Aorta (tissue), 5 donors: ENCODE results near the gene NQO1. TPM values are rescaled to one million over a fixed set of nuclear protein-coding genes. Genes with fewer than 3 reads are reported as not detected.

Experiments
- ATAC-seq: fragments of 200-7000 bp; cut with Tn5 transposase; one replicate; pipeline ENCODE4 v1.9.1; 2022; ENCODE audit warnings: moderate library complexity; ENCODE audit not compliant: low FRiP score
- DNase-seq, 2 donors: peaks; one replicate each; pipeline ENCODE4 v3.0.0-alpha.2; 2020
- H3K27ac ChIP-seq, 2 donors: one replicate each; pipeline ENCODE4 v1.5.1; 2013; ENCODE audit warnings: low read length in 2 of 2, mild to moderate bottlenecking in 2 of 2, moderate library complexity in 2 of 2, control low read depth in 1 of 2, inconsistent platforms in 1 of 2, low read depth in 1 of 2
- H3K27me3 ChIP-seq, 2 donors: one replicate each; pipeline ENCODE4 v1.6.1; 2013; ENCODE audit warnings: control low read depth in 1 of 2, low read length in 1 of 2, mild to moderate bottlenecking in 1 of 2, moderate library complexity in 1 of 2; ENCODE audit not compliant: insufficient read depth in 2 of 2, control insufficient read depth in 1 of 2
- H3K36me3 ChIP-seq, 2 donors: one replicate each; pipeline ENCODE4 v1.6.1; 2013; ENCODE audit warnings: control low read depth in 1 of 2, low read length in 1 of 2, mild to moderate bottlenecking in 1 of 2; ENCODE audit not compliant: insufficient read depth in 2 of 2, control insufficient read depth in 1 of 2
- H3K4me1 ChIP-seq, 2 donors: one replicate each; pipeline ENCODE4 v1.6.1; 2013; ENCODE audit warnings: low read length in 2 of 2, control low read depth in 1 of 2, mild to moderate bottlenecking in 1 of 2, moderate library complexity in 1 of 2; ENCODE audit not compliant: insufficient read depth in 2 of 2, control insufficient read depth in 1 of 2
- H3K4me3 ChIP-seq, 2 donors: one replicate each; pipeline ENCODE4 v1.5.1; 2013; ENCODE audit warnings: low read length in 2 of 2, control low read depth in 1 of 2, mild to moderate bottlenecking in 1 of 2
- H3K9me3 ChIP-seq: one replicate; pipeline ENCODE4 v1.6.1; 2013; ENCODE audit warnings: mild to moderate bottlenecking, low read length; ENCODE audit not compliant: control insufficient read depth
- WGBS, 2 donors: extraction: QIAGEN DNeasy Blood & Tissue Kit; methylation state at CpG; one replicate each; pipeline ENCODE4 v1.1.7; 2013; 5-methylcytosine and 5-hydroxymethylcytosine counted together
- intact Hi-C, 2 donors: fragments of 100-400 bp; cut with DNase I; formaldehyde crosslinking; loops; one replicate each; pipeline versions ENCODE4 v1.14.2 to v1.15.0; 2022
- polyA plus RNA-seq, 2 donors: library from polyadenylated mRNA; stranded (reverse); fragments of 200-250 nt; gene quantifications; one replicate each; pipeline ENCODE4 v1.2.3, GENCODE V29; 2013
- total RNA-seq, 2 donors: library from RNA; stranded (reverse); fragmentation: NEBNext Ultra II Directional; extraction: Animal tissue kit (Norgen Biotek cat#: 25700); gene quantifications; one replicate each; pipeline ENCODE4 v1.2.1, GENCODE V29; 2021
- donor health status: healthy with polysubstance abuse.
- donor health status: Bipolar disorder and iron deficiency.
- donor health status: DM: no; HTN: no; CAD: no.
- donor health status: DM: no; HTN: no; CAD: no.
- donor health status: DM: yes; HTN: yes; CAD: no.

Gene NQO1
- total and polyA plus RNA-seq, 4 donors = 31.3 to 76.3 (median 53.1) TPM

DNA sequence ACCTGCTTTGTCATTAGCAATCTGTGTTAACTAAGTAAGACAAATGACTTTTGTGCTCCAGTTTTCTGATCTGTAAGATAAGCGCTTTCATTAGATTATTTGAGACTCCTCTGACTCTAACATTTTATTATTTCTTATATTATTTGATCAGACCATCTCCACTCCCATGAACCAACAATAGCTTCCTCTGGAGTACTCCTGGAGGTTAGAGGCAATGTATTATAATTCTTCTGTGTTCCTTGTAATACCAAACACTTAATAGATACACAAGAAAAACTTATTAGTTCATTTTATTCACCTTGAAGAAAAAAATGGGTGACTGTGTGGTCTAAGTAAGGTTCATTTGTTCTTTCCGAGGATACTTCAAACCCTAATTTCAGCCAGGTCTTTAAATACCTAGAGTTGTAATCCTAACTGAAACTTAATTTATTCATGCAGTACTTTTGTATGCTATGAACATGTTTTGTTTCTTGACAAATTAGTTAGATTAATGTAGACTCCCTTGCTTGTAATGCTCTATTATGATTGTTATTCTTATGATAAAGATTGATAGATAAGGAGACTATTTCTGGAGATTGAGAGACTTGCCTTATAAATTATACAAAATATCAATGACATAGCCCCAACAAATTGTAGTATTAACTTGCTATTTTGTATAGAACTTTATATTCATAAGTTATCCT lies 53.9 kb downstream of the NQO1 start:
- DNase-seq (no peak), ATAC-seq (no peak)
- Histone ChIP-seq H3K27ac (no peak overlapping the region), H3K36me3 (peaks cover 0 to 7% of the 10 kb centered on the region in 2 donors), H3K9me3 (no peaks in the 10 kb centered on the region), H3K4me1 (no peaks in the 10 kb centered on the region), H3K27me3 (no peaks in the 10 kb centered on the region), H3K4me3 (no peak overlapping the region)
- intact Hi-C loops = no loop called here
- WGBS, 2 donors = 50 to 56% methylated on average over 2 of the region's 2 CpGs

- Histone ChIP-seq H3K27me3 (no peaks in the 10 kb centered on the region), H3K4me1 (no peaks in the 10 kb centered on the region), H3K9me3 (no peaks in the 10 kb centered on the region), H3K4me3 (no peak overlapping the region), H3K27ac (no peak overlapping the region), H3K36me3 (peaks cover 0 to 7% of the 10 kb centered on the region in 2 donors)
- WGBS, 2 donors = 9 to 10% methylated on average over 1 of the region's 1 CpG
- intact Hi-C loops = no loop called here
- DNase-seq (no peak), ATAC-seq (no peak)
Observed at GRCh38 chr16:69669577-69669976, 56.8 kb downstream of the NQO1 start.

GRCh38 chr16:69663846-69664245 lies 62.5 kb downstream of the NQO1 start:
- Histone ChIP-seq H3K9me3 (no peaks in the 10 kb centered on the region), H3K4me1 (no peaks in the 10 kb centered on the region), H3K36me3 (peaks cover 0 to 2% of the 10 kb centered on the region in 2 donors), H3K27ac (no peak overlapping the region), H3K4me3 (no peak overlapping the region), H3K27me3 (no peaks in the 10 kb centered on the region)
- ATAC-seq = no peak
- no peak for DNase-seq
- intact Hi-C loops = no loop called here

- H3K36me3 ChIP-seq = no peaks in the 10 kb centered on the region
- intact Hi-C loops = no loop called here
Observed at GRCh38 chr16:69662901-69663300, 63.5 kb downstream of the NQO1 start.

DNA sequence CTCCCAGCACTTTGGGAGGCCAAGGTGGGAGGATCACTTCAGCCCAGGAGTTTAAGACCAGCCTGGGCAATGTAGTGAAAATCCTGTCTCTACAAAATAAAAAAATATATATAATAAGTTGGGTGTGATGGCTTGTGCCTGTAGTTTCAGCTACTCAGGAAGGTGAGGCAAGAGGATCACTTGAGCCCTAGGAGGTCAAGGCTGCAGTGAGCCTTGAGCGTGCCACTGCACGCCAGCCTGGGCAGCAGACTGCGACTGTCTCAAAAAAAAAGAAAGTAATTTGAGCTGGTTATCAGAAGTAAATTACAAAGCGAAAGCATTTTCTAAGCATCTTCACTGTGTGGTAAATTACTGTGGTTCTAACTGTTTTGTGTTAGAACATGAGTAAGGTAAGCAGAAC lies 66.2 kb downstream of the NQO1 start:
- intact Hi-C loops = no loop called here
- no peak for DNase-seq
- H3K27me3 ChIP-seq = no peaks in the 10 kb centered on the region
- no peaks in the 10 kb centered on the region for H3K4me1 ChIP-seq
- WGBS, 2 donors = 96 to 98% methylated on average over 4 of the region's 4 CpGs
- H3K36me3 ChIP-seq = no peaks in the 10 kb centered on the region
- H3K27ac ChIP-seq = no peak overlapping the region
- H3K4me3 ChIP-seq = no peak overlapping the region
- H3K9me3 ChIP-seq = no peaks in the 10 kb centered on the region
- no peak for ATAC-seq

More at GRCh38 chr16:69662901-69663300, 63.5 kb downstream of the NQO1 start:
- no peak overlapping the region for H3K27ac ChIP-seq
- H3K9me3 ChIP-seq = no peaks in the 10 kb centered on the region
- 57 to 68% methylated on average over 1 of the region's 1 CpG for WGBS, 2 donors
- no peaks in the 10 kb centered on the region for H3K27me3 ChIP-seq
- H3K4me3 ChIP-seq = no peak overlapping the region
- H3K4me1 ChIP-seq = no peaks in the 10 kb centered on the region
- ATAC-seq = no peak
- no peak for DNase-seq

Other genes starting within 250 kb of the NQO1 start
- gene NFAT5, start 160.6 kb downstream of the NQO1 start, total RNA-seq = 10 to 100 TPM; 67.8 to 94.6 TPM
- gene NFAT5, start 160.6 kb downstream of the NQO1 start, polyA plus RNA-seq = 1 to 10 TPM; 2.1 to 5.1 TPM
- gene NOB1, start 28.4 kb upstream of the NQO1 start, total RNA-seq = 10 to 100 TPM; 30.6 to 32.4 TPM
- 10 to 100 TPM; 29.4 to 38.7 TPM for gene NOB1, start 28.4 kb upstream of the NQO1 start, polyA plus RNA-seq
- gene WWP2, start 35.8 kb upstream of the NQO1 start, total RNA-seq = 100 to 1,000 TPM; 135 to 144 TPM
- gene WWP2, start 35.8 kb upstream of the NQO1 start, polyA plus RNA-seq = 100 to 1,000 TPM in 1 of 2 donors, 10 to 100 TPM in 1; 59.0 to 141 TPM
- 1 to 10 TPM; 1.9 to 3.0 TPM for gene CLEC18A, start 224.8 kb upstream of the NQO1 start, total RNA-seq
- gene CLEC18A, start 224.8 kb upstream of the NQO1 start, polyA plus RNA-seq = 10 to 100 TPM in 1 of 2 donors, 1 to 10 TPM in 1; 2.6 to 41.6 TPM